SH-SY5Y (cell line): ENCODE measurements around the gene HIVEP3.

Experiments
- GATA2 ChIP-seq: IDR thresholded peaks from 2 replicates; pipeline ENCODE4 v1.6.1; 2011; ENCODE audit warnings: mild to moderate bottlenecking, low read depth, low read length
- GATA3 ChIP-seq: IDR thresholded peaks from 2 replicates; pipeline ENCODE4 v1.6.1; 2011; ENCODE audit warnings: low read depth, mild to moderate bottlenecking, low read length, moderate library complexity

GRCh38 chr1:41855713-41856112 is 63.0 kb downstream of the HIVEP3 start:
- no peak for TF ChIP-seq GATA2
- TF ChIP-seq GATA3: no peak
